ENCODE data around the gene ZSCAN16.

Gene ZSCAN16

GRCh38 chr6:28134716-28135115 is 10.3 kb downstream of the ZSCAN16 start:
- no peak for DNase-seq

GRCh38 chr6:28135393-28135792 is 11.0 kb downstream of the ZSCAN16 start:
- no peak for DNase-seq

- DNase-seq, result peak; percentile 91
Observed at GRCh38 chr6:28136585-28137504, 12.4 kb downstream of the ZSCAN16 start.

- DNase-seq, result peak; percentile 74
Observed at GRCh38 chr6:28137505-28137981, 13.1 kb downstream of the ZSCAN16 start.

- no peak for DNase-seq
Observed at GRCh38 chr6:28139860-28140543, 15.6 kb downstream of the ZSCAN16 start.

GRCh38 chr6:28140616-28141015 is 16.2 kb downstream of the ZSCAN16 start:
- DNase-seq, result no peak

- peak; percentile 86 for DNase-seq
Observed at GRCh38 chr6:28141500-28142329, 17.3 kb downstream of the ZSCAN16 start, which contains the start of gene ZKSCAN8. Gene ZKSCAN8 (plus strand): TSS chr6:28141883. CDS start chr6:28148408, 6,525 bp downstream.

- DNase-seq, result no peak
Observed at GRCh38 chr6:28142446-28142845, 18.0 kb downstream of the ZSCAN16 start.

GRCh38 chr6:28145231-28145630 is 20.8 kb downstream of the ZSCAN16 start:
- no peak for DNase-seq

- DNase-seq, result no peak
Observed at GRCh38 chr6:28152531-28152930, 28.1 kb downstream of the ZSCAN16 start.

- no peak for DNase-seq
Observed at GRCh38 chr6:28153546-28153945, 29.1 kb downstream of the ZSCAN16 start.

- DNase-seq, result no peak
Observed at GRCh38 chr6:28154357-28154756, 29.9 kb downstream of the ZSCAN16 start.

GRCh38 chr6:28158318-28158717 is 33.9 kb downstream of the ZSCAN16 start:
- DNase-seq, result no peak

GRCh38 chr6:28159029-28159607 is 34.7 kb downstream of the ZSCAN16 start:
- DNase-seq, result no peak

GRCh38 chr6:28160233-28160632 is 35.8 kb downstream of the ZSCAN16 start:
- no peak for DNase-seq

- peak; percentile 96 for DNase-seq
Observed at GRCh38 chr6:28161410-28162079, 37.1 kb downstream of the ZSCAN16 start.

- DNase-seq, result no peak
Observed at GRCh38 chr6:28165563-28165962, 41.2 kb downstream of the ZSCAN16 start.

GRCh38 chr6:28167068-28167467 is 42.7 kb downstream of the ZSCAN16 start:
- no peak for DNase-seq

- DNase-seq, result no peak
Observed at GRCh38 chr6:28167926-28168325, 43.5 kb downstream of the ZSCAN16 start.

GRCh38 chr6:28171271-28171670 is 46.9 kb downstream of the ZSCAN16 start:
- DNase-seq, result no peak

- no peak for DNase-seq
Observed at GRCh38 chr6:28172006-28172405, 47.6 kb downstream of the ZSCAN16 start.

GRCh38 chr6:28176373-28176772 is 52.0 kb downstream of the ZSCAN16 start:
- no peak for DNase-seq
